Stimulated activated CD4-positive, alpha-beta T cell treated with anti-CD3 and anti-CD28 coated beads, TNF-alpha, amount 100 ng/mL, for 24 hours (primary cell): ENCODE measurements around the gene SLC7A8.

Experiments
- DNase-seq, 3 experiments: peaks; one replicate each; pipeline ENCODE4 v3.0.0-alpha.2; 2020; ENCODE audit warnings: low read depth in 3 of 3

SLC7A8 gene

GRCh38 chr14:23158779-23159178 is 24.7 kb downstream of the SLC7A8 start:
- DNase-seq, result no peak

GRCh38 chr14:23154964-23155587 is 28.4 kb downstream of the SLC7A8 start:
- DNase-seq, result no peak

GRCh38 chr14:23153851-23154796 is 29.3 kb downstream of the SLC7A8 start:
- DNase-seq, result peak in 1 of 3 experiments; percentile 8

- no peak for DNase-seq
These were observed 32.1 kb downstream of the SLC7A8 start for GRCh38 chr14:23151342-23151741.

- DNase-seq, result no peak
These were observed 33.7 kb downstream of the SLC7A8 start for GRCh38 chr14:23149745-23150144.

- DNase-seq, result no peak
These were observed 34.7 kb downstream of the SLC7A8 start for GRCh38 chr14:23148591-23149249.

- DNase-seq, result no peak
These were observed 35.8 kb downstream of the SLC7A8 start for GRCh38 chr14:23147676-23148075.

GRCh38 chr14:23146980-23147379 is 36.5 kb downstream of the SLC7A8 start:
- no peak for DNase-seq

- no peak for DNase-seq
These were observed 37.0 kb downstream of the SLC7A8 start for GRCh38 chr14:23146351-23146910.

- no peak for DNase-seq
These were observed 37.6 kb downstream of the SLC7A8 start for GRCh38 chr14:23145794-23146350.

GRCh38 chr14:23143911-23144310 is 39.5 kb downstream of the SLC7A8 start:
- DNase-seq, result no peak

GRCh38 chr14:23142826-23143225 is 40.6 kb downstream of the SLC7A8 start:
- no peak for DNase-seq

GRCh38 chr14:23141706-23142444 is 41.6 kb downstream of the SLC7A8 start:
- DNase-seq, result no peak

- no peak for DNase-seq
These were observed 43.1 kb downstream of the SLC7A8 start for GRCh38 chr14:23140371-23140770.

GRCh38 chr14:23139874-23140273 is 43.6 kb downstream of the SLC7A8 start:
- DNase-seq, result no peak

GRCh38 chr14:23137813-23138535 is 45.5 kb downstream of the SLC7A8 start:
- DNase-seq, result no peak

- DNase-seq, result no peak
These were observed 46.2 kb downstream of the SLC7A8 start for GRCh38 chr14:23137192-23137812.

- DNase-seq, result no peak
These were observed 46.8 kb downstream of the SLC7A8 start for GRCh38 chr14:23136566-23137133.

- no peak for DNase-seq
These were observed 50.5 kb downstream of the SLC7A8 start for GRCh38 chr14:23132970-23133369.

GRCh38 chr14:23131482-23131881 is 52.0 kb downstream of the SLC7A8 start:
- DNase-seq, result no peak
